H1 (cell line): ENCODE measurements around the gene ABHD1. TPM values are rescaled to one million over a fixed set of nuclear protein-coding genes. Genes with fewer than 3 reads are reported as not detected.

ENCODE experiments used
- CTCF ChIA-PET: fragments of 300-600 bp; sonication (Branson Sonifier 250); formaldehyde crosslinking; loops from one replicate; lab custom pipeline; 2021; ENCODE audit not compliant: partially characterized antibody; lab: Charles Lee
- POLR2A ChIA-PET: fragments of 300-600 bp; sonication (Branson Sonifier 250); formaldehyde crosslinking; loops from one replicate; lab custom pipeline; 2021; ENCODE audit warnings: inconsistent platforms; ENCODE audit not compliant: partially characterized antibody; lab: Charles Lee
- DNase-seq, 2 experiments: peaks; one replicate each; pipeline versions ENCODE4 v3.0.0 to v3.0.0-alpha.2; 2010 to 2022; ENCODE audit warnings: low spot score in 2 of 2, low read depth in 1 of 2, mixed read lengths in 1 of 2
- FAIRE-seq: peaks from 2 replicates; lab custom pipeline; 2011; peaks lifted over from hg19 to GRCh38; lab: Jason Lieb, UNC
- H2AFZ ChIP-seq: 2 replicates; pipeline ENCODE4 v1.8.1; 2012; ENCODE audit warnings: low read length, inconsistent platforms
- H2AK5ac ChIP-seq: 2 replicates; pipeline ENCODE4 v1.6.1; 2013; ENCODE audit warnings: low read depth, low read length
- H2BK120ac ChIP-seq: replicated peaks from 2 replicates; pipeline ENCODE3; 2013; ENCODE audit warnings: low read depth, low read length, inconsistent platforms
- H2BK12ac ChIP-seq: 2 replicates; pipeline ENCODE4 v1.6.1; 2013; ENCODE audit warnings: low read depth, low read length
- H2BK15ac ChIP-seq: 2 replicates; pipeline ENCODE4 v1.6.1; 2013; ENCODE audit warnings: low read length
- H2BK20ac ChIP-seq: 2 replicates; pipeline ENCODE4 v1.6.1; 2013; ENCODE audit warnings: low read length
- H2BK5ac ChIP-seq: 2 replicates; pipeline ENCODE4 v1.6.1; 2013; ENCODE audit warnings: low read depth, low read length
- H3K14ac ChIP-seq: 2 replicates; pipeline ENCODE4 v1.6.1; 2013; ENCODE audit warnings: inconsistent platforms; ENCODE audit not compliant: insufficient read length
- H3K18ac ChIP-seq: 2 replicates; pipeline ENCODE4 v1.6.1; 2013; ENCODE audit warnings: low read length; ENCODE audit errors: extremely low read depth
- H3K23ac ChIP-seq: 2 replicates; pipeline ENCODE4 v1.6.1; 2013; ENCODE audit warnings: inconsistent platforms; ENCODE audit not compliant: insufficient read length
- H3K23me2 ChIP-seq: 2 replicates; pipeline ENCODE4 v1.6.1; 2013; ENCODE audit warnings: low read depth, low read length
- H3K27ac ChIP-seq: 2 replicates; pipeline ENCODE4 v1.6.1; 2011; ENCODE audit warnings: low read depth, low read length, inconsistent platforms
- H3K27me3 ChIP-seq, 4 experiments: replicated peaks in 1 of 4; 1 replicate in 1 of 4; 2 replicates in 3 of 4; pipeline versions ENCODE4 v1.6.1 to v1.8.1; 2011 to 2013; ENCODE audit warnings: low read length in 3 of 4, mild to moderate bottlenecking in 3 of 4, inconsistent platforms in 2 of 4, mixed read lengths in 2 of 4, moderate library complexity in 1 of 4; ENCODE audit not compliant: control insufficient read depth in 3 of 4, insufficient read depth in 3 of 4; ENCODE audit errors: extremely low read depth in 1 of 4
- H3K36me3 ChIP-seq, 4 experiments: 2 replicates each; pipeline versions ENCODE4 v1.6.1 to v1.8.1; 2011 to 2013; ENCODE audit warnings: mild to moderate bottlenecking in 4 of 4, low read length in 3 of 4, moderate library complexity in 2 of 4, control low read depth in 1 of 4, inconsistent platforms in 1 of 4; ENCODE audit not compliant: insufficient read depth in 4 of 4, control insufficient read depth in 2 of 4
- H3K4ac ChIP-seq: replicated peaks from 2 replicates; pipeline ENCODE3; 2013; ENCODE audit warnings: low read length, low read depth, mixed read lengths, inconsistent platforms; ENCODE audit not compliant: insufficient read length
- H3K4me1 ChIP-seq, 4 experiments: replicated peaks in 1 of 4; 1 replicate in 1 of 4; 2 replicates in 3 of 4; pipeline versions ENCODE4 v1.6.1 to v1.8.1; 2011 to 2013; ENCODE audit warnings: low read length in 3 of 4, inconsistent platforms in 2 of 4, mixed read lengths in 1 of 4; ENCODE audit not compliant: insufficient read depth in 4 of 4, control insufficient read depth in 3 of 4
- H3K4me2 ChIP-seq, 2 experiments: 2 replicates each; pipeline versions ENCODE4 v1.6.1 to v1.8.1; 2011 to 2013; ENCODE audit warnings: low read depth in 2 of 2, low read length in 2 of 2, control low read depth in 1 of 2, inconsistent platforms in 1 of 2, mild to moderate bottlenecking in 1 of 2; ENCODE audit not compliant: insufficient read depth in 1 of 2
- H3K4me3 ChIP-seq, 4 experiments: fragments of 200-600, 300-600 bp in 1 of 4; sonication (generic), shearing (Covaris generic), sonication (Bioruptor Twin) in 1 of 4; 2 replicates each; pipeline versions ENCODE4 v1.5.1 to v1.8.1; 2011 to 2016; ENCODE audit warnings: low read length in 4 of 4, low read depth in 3 of 4, control low read depth in 2 of 4, inconsistent platforms in 2 of 4, mild to moderate bottlenecking in 2 of 4, mixed read lengths in 1 of 4, moderate library complexity in 1 of 4; ENCODE audit not compliant: insufficient read depth in 2 of 4; ENCODE audit errors: extremely low read depth in 1 of 4
- H3K56ac ChIP-seq: replicated peaks from 2 replicates; pipeline ENCODE3; 2013; ENCODE audit warnings: low read depth, mild to moderate bottlenecking, mixed read lengths, low read length, inconsistent platforms; ENCODE audit not compliant: insufficient read length
- H3K79me1 ChIP-seq: 2 replicates; pipeline ENCODE4 v1.6.1; 2013; ENCODE audit warnings: low read depth, low read length, control low read depth
- H3K79me2 ChIP-seq, 2 experiments: 2 replicates each; pipeline versions ENCODE4 v1.6.1 to v1.8.1; 2012 to 2013; ENCODE audit warnings: low read length in 2 of 2, mild to moderate bottlenecking in 2 of 2, inconsistent platforms in 1 of 2; ENCODE audit not compliant: insufficient read depth in 2 of 2, control insufficient read depth in 1 of 2
- H3K9ac ChIP-seq, 4 experiments: replicated peaks in 1 of 4; 1 replicate in 1 of 4; 2 replicates in 3 of 4; pipeline versions ENCODE4 v1.6.1 to v1.8.1; 2011 to 2013; ENCODE audit warnings: low read depth in 3 of 4, low read length in 3 of 4, control low read depth in 2 of 4, mild to moderate bottlenecking in 2 of 4, moderate library complexity in 2 of 4, inconsistent platforms in 1 of 4; ENCODE audit errors: extremely low read depth in 1 of 4
- H3K9me3 ChIP-seq, 2 experiments: 2 replicates each; pipeline versions ENCODE4 v1.6.1 to v1.8.1; 2012 to 2013; ENCODE audit warnings: mild to moderate bottlenecking in 2 of 2, moderate library complexity in 2 of 2, control low read depth in 1 of 2, inconsistent platforms in 1 of 2, low read depth in 1 of 2, low read length in 1 of 2, mixed read lengths in 1 of 2; ENCODE audit not compliant: insufficient read depth in 2 of 2
- H4K20me1 ChIP-seq, 2 experiments: replicated peaks in 1 of 2; 2 replicates each; pipeline versions ENCODE3 to v1.8.1; 2011 to 2013; ENCODE audit warnings: inconsistent platforms in 2 of 2, low read length in 2 of 2, mild to moderate bottlenecking in 1 of 2; ENCODE audit not compliant: insufficient read depth in 2 of 2, control insufficient read depth in 1 of 2
- H4K5ac ChIP-seq: 2 replicates; pipeline ENCODE4 v1.6.1; 2013; ENCODE audit warnings: low read length, low read depth, mixed read lengths, inconsistent platforms; ENCODE audit not compliant: insufficient read length
- H4K8ac ChIP-seq: 2 replicates; pipeline ENCODE4 v1.8.0; 2013; ENCODE audit warnings: mild to moderate bottlenecking, moderate library complexity, low read length, inconsistent platforms; ENCODE audit not compliant: insufficient read depth; ENCODE audit errors: extremely low read depth
- H4K91ac ChIP-seq: replicated peaks from 2 replicates; pipeline ENCODE3; 2013; ENCODE audit warnings: low read length, mixed read lengths, inconsistent platforms; ENCODE audit not compliant: insufficient read length
- CHD1 ChIP-seq: IDR thresholded peaks from 2 replicates; pipeline ENCODE4 v1.6.1; 2012; ENCODE audit warnings: low read depth, low read length, improper control_type of control experiment
- EGR1 ChIP-seq: IDR thresholded peaks from 2 replicates; pipeline ENCODE4 v1.6.1; 2011; ENCODE audit warnings: low read depth, low read length, borderline replicate concordance
- HDAC6 ChIP-seq: IDR thresholded peaks from one replicate; pipeline ENCODE4 v1.7.1; 2012; ENCODE audit warnings: low read depth, mild to moderate bottlenecking, inconsistent platforms, low read length, moderate library complexity
- NANOG ChIP-seq: IDR thresholded peaks from 2 replicates; pipeline ENCODE4 v1.6.1; 2011; ENCODE audit warnings: low read length, low read depth, mild to moderate bottlenecking, inconsistent platforms; ENCODE audit not compliant: insufficient read depth, poor library complexity, severe bottlenecking
- YY1 ChIP-seq: IDR thresholded peaks from 2 replicates; pipeline ENCODE4 v1.6.1; 2011; ENCODE audit warnings: low read depth, mild to moderate bottlenecking, low read length
- WGBS, 2 experiments: shearing (Covaris generic) in 1 of 2; methylation state at CpG; one replicate each; pipeline versions ENCODE4 v1.1.6 to v1.1.7; 2013 to 2015; ENCODE audit warnings: low lambda C conversion rate in 2 of 2, mixed read lengths in 2 of 2, inconsistent platforms in 1 of 2, low coverage in 1 of 2, missing lambda C conversion rate in 1 of 2; ENCODE audit not compliant: insufficient replicate concordance in 2 of 2, insufficient coverage in 1 of 2, insufficient read length in 1 of 2; ENCODE audit errors: extremely low coverage in 1 of 2, missing lambda C conversion rate in 1 of 2; 5-methylcytosine and 5-hydroxymethylcytosine counted together
- polyA plus RNA-seq, 7 experiments: library from polyadenylated mRNA; depleted of rRNA in 3 of 7; stranded (reverse) in 5 of 7; unstranded in 2 of 7; fragments of >200 nt in 5 of 7; fragments of 200-250 nt in 2 of 7; gene quantifications; 1 replicate in 5 of 7; 2 replicates in 1 of 7; 4 replicates in 1 of 7; pipeline versions ENCODE4 v1.2.1 to v1.2.3, GENCODE V29; 2011 to 2013; ENCODE audit warnings: missing spikeins in 2 of 7, mixed read lengths in 2 of 7
- total RNA-seq: library from RNA; stranded (reverse); fragmentation: NEBNext Ultra II Directional; extraction: Animal tissue kit (Norgen Biotek cat#: 25700); gene quantifications from 2 replicates; pipeline ENCODE4 v1.2.1, GENCODE V29; 2021
- TF ChIP-seq, protein P1 (sequence below): IDR thresholded peaks from 2 replicates; pipeline ENCODE4 v1.6.1; 2011; ENCODE audit warnings: low read depth, mild to moderate bottlenecking, low read length; ENCODE audit not compliant: insufficient read depth

ABHD1 gene
- total and polyA plus RNA-seq, 2 of the 8 experiments (the other 6 are each of a cell fraction or from before 2014, with no cell fraction given), result 0.20 to 1.1 TPM

DNA sequence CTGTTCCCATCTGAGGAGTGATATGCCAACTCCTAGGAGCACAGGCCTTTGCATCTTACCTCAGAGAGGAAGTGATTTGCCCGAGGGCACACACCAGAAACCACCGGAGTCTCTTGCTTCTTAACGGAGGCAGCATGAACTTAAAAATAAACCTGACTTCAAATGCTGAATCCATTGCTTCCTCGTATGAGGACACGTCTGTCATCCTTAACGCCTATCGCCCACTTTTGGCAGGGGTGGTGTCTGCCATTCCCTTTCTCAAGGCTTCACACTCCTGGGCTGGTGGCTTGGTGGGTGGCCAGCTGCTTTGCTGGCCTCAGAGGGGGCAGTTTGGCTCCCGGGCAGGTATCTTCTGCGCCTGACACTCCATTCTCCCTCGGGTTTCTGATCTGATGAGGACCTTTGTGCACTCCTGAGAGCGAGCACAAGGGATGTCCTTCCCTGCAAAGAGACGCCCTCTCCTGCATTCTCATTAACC is 11.9 kb downstream of the ABHD1 start:
- Histone ChIP-seq H3K79me2 (peaks cover 0 to 15% of the 10 kb centered on the region in 2 experiments; a peak in 2 of 4 replicates), H4K8ac (no peak overlapping the region; the same call in 1 of the 2 replicates), H3K9ac (no peak overlapping the region), H3K4ac (no peak overlapping the region), H3K23ac (no peak overlapping the region), H3K36me3 (peaks cover 0 to 18% (median 13%) of the 10 kb centered on the region in 4 experiments; a peak in 6 of 8 replicates), H3K27ac (no peak overlapping the region), H3K18ac (no peak overlapping the region), H2AFZ (no peak overlapping the region), H2BK12ac (peak overlapping the region; percentile 21; the same call in 1 of the 2 replicates), H3K4me2 (peak overlapping the region in 1 of 2 experiments; percentile 17; a peak in 1 of 4 replicates), H2AK5ac (no peak overlapping the region), H2BK5ac (no peak overlapping the region), H3K9me3 (no peaks in the 10 kb centered on the region), H3K4me3 (no peak overlapping the region), H3K23me2 (peaks cover 2% of the 10 kb centered on the region; the same call in 1 of the 2 replicates), H3K14ac (no peak overlapping the region), H3K56ac (no peak overlapping the region), H2BK20ac (no peak overlapping the region), H4K91ac (no peak overlapping the region), H4K20me1 (peaks cover 8 to 14% of the 10 kb centered on the region in 2 experiments), H3K4me1 (peaks cover 0 to 4% (median 3%) of the 10 kb centered on the region in 4 experiments; a peak in 5 of 7 replicates), H2BK15ac (no peak overlapping the region), H3K27me3 (no peaks in the 10 kb centered on the region), H2BK120ac (no peak overlapping the region), H3K79me1 (peaks cover 4% of the 10 kb centered on the region), H4K5ac (no peak overlapping the region)
- TF ChIP-seq HDAC6 (no peak), NANOG (no peak), YY1 (no peak), CHD1 (no peak), EGR1 (no peak)
- TF ChIP-seq, protein P1, sequence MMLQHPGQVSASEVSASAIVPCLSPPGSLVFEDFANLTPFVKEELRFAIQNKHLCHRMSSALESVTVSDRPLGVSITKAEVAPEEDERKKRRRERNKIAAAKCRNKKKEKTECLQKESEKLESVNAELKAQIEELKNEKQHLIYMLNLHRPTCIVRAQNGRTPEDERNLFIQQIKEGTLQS, result no peak
- FAIRE-seq (no peak), DNase-seq (no peak)
- ChIA-PET POLR2A (interaction anchor here (1.4 to 2.3 kb wide), 4 partner anchors 9 to 76 kb away, joined by 3 to 15 read pairs (median 7); partner anchors contain the start of genes ATRAID and SLC5A6), CTCF (interaction anchor here (1.1 to 4.3 kb wide), 4 partner anchors 11 to 40 kb away, joined by 3 to 38 read pairs (median 12); partner anchors contain the start of gene ABHD1)
- 96% methylated on average over 12 of the region's 12 CpGs; no CpG with 5 or more reads in 1 of the 2 experiments for WGBS, 2 experiments
